Raji (cell line): ENCODE measurements around the gene MDP1.

Source experiments
- POLR2A ChIP-seq: IDR thresholded peaks from 2 replicates; pipeline ENCODE4 v1.6.1; 2011; ENCODE audit warnings: low read depth, low read length, control low read depth; ENCODE audit not compliant: insufficient read depth

The MDP1 gene

GRCh38 chr14:24215495-24216344 is at the start of gene MDP1:
MDP1 (minus strand) TSS chr14:24216066; CDS start chr14:24215955, 111 bp downstream.
- TF ChIP-seq POLR2A, result peak; percentile 94

DNA sequence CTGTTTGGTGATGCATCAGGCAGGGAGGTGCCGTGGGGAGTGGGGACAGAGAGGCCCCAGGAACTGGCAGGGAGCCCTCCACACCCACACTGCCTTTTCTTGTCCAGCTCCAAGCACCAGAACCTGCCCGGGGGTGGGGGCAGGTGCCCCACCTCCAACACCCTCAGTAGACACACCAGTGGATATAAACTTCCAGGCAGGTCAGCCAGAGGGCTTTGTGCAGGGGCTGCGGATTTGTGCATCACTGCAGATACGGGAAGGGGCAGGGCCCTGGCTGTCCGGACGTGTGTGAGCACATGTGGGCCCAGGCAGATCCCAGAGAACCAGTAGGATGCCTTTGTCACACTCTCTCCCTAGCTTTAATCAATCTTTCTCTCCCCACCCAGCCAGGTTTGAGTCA is 48.4 kb upstream of the MDP1 start:
- TF ChIP-seq POLR2A, result no peak

- TF ChIP-seq POLR2A, result no peak
Measured at GRCh38 chr14:24263848-24264247, 48.0 kb upstream of the MDP1 start.

DNA sequence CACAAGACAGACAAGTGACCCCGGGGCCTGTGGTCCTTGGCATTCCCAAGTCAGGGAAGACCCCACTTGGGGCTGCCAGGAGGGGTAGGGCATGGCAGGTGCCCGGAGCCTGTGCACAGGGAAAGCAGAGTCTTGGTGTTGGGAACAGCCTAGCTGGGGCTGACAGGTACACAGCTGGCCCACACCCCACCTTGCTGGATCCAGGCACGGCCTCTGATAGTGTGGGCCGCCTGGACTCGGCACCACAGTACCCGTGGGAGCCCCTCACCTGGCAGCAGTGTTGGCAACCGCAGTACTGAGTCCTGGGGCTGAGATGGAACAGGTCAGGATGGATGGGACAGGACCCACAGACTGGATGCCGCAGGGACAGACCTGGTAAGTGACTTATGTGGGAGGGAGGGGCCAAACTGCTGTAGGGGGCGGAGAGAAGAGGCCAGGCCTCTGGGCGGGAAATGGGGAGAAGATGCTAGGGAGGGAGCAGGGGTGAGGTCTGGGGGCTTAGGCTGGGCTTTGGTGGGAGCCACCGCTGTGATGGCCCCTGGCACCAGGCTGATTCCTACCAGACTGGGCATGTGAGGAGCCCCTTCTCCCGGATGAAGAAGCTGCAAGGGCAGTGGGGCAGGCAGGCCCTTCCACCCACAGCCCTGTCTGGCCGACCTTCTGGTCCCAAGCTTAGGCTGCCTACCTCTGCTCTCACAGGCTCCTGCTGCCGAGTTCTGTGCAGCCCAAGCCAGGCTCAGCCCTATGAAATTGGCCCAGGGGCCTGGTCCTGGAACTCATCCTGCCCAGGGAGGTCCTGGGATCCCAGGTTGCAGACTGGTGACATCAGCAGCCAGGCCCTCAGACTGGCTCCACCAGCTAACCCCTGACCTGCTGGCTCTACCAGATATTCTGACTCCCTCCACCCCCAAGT is 47.2 kb upstream of the MDP1 start, which contains the start of gene TGM1:
Gene TGM1 (minus strand): TSS at position 357 of the 913 bp plus-strand sequence. CDS start 825 bp downstream, outside the sequence.
- TF ChIP-seq POLR2A, result no peak

GRCh38 chr14:24261969-24262327 is 46.1 kb upstream of the MDP1 start:
- no peak for TF ChIP-seq POLR2A

DNA sequence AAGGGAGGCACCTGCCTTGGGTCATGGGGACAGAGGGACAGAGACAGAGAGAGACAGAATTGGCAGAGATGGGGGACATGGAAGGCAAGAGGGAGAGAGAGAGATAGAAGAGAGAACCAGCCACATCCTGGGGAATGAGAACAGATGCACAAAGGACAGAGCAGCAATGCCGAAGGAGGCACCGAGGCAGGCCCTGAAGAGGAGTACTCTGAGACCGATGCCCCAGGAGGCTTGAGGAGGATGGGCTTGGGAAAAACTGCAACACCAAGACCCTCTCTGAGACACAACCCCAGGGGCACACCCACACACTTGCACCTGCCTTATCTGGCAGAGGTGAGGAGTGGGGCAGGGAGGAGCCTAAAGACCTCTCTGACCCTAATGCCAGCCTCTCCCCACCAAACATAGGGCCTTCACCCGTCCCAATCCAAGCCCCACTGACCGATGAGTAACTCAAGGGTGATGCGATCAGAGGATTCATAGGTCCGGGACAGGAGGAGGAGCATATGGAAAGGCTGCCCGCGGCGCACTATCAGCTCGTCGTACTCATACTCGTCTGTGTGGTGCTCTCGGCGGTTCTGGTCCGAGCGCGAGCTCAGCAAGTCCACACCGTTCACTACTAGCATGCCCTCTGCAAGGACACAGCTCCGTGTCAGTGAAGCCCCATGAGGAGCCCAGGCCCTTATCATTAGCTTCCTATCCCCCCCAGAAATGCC is 45.5 kb upstream of the MDP1 start:
- TF ChIP-seq POLR2A, result no peak

GRCh38 chr14:24260780-24261157 is 44.9 kb upstream of the MDP1 start:
- TF ChIP-seq POLR2A, result no peak

DNA sequence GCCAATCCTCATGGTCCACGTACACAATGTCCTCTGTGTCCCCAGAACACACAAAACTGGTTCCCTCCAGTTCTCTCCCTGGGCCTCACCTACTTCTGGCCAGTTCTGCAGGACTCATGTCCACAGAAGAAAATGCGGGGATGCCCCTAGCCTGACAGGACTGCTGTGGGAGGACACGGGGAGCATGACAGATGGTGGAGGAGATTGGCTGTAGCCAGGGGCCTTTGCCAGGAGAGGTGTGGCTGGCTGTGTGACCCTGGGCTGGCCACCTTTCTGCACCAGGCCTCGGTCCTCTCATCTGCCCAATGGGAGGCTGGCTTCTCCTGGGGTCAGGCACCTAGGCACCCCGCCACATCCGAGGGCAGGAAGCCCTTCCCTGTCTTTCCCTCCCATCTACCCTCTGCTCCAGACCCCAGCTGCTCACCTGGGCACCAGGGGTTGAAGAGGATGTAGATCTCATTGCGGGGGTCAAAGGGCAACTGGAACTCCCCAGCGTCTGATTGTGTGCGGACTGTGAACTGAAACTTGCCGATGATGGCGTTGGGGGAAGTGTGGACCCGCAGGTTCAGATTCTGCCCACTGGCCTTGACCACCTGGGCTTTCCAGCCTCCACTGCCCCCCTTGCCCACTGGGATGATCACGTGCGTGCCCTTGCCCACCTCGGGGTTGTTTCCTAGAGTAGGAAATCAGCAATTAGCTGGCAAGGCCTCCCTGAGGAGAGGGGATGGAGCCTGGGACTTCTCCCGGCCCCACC is 44.3 kb upstream of the MDP1 start:
- TF ChIP-seq POLR2A, result no peak

DNA sequence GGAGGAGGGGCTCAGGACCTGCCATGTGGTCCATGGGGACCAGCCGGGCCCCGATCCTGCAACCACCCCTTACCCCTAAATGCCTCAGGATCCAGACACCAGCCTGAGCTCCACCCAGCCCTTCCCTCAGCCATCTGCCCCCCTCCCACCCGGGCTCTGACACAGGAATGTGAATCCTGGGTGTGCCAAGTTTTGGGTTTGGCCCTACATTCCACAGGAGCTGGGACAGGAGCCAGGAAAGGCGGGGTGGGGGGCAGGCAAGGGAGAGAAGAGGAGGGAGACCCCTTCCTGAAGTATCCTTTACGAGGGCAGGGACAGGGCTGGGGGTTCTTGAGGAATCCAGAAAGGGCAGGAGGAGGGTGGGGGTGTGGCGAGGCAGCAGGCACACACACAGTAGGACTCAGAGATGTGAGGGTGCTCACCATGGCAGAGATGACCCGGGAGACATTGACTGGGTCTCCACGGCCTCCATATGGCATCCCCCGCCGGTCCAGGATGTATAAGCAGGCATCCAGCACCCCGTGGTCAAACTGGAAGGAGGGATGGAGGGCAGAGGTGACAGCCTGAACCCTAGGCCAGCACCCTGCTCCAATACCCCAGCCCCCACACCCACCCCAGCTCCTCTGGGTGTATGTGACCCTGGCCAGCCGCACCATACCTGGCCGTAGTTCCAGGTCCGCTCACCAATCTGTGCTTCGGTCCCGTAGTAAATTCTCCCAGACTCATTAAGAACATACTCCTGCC is 43.6 kb upstream of the MDP1 start:
- TF ChIP-seq POLR2A, result no peak

GRCh38 chr14:24258548-24259265 is 42.8 kb upstream of the MDP1 start:
- TF ChIP-seq POLR2A, result no peak

DNA sequence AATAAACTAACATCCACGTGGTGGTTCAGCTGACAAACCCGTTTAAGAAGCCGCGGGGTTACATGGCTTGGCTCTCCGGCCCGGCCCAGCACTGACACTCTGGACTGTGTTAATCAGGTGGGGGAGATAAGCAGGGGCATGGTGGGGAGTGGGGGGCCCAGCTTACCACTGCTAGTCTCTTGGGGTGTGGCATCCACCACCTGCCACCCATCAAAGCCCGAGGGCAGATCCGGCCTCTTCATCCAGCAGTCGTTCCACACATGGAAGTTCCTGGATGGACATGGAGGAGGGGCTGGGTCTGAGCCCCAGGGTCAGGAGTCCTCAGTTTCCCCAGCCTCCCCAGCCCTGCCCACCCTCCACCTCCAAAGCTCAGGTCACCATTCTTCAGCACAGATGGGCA is 42.3 kb upstream of the MDP1 start:
- TF ChIP-seq POLR2A, result no peak

DNA sequence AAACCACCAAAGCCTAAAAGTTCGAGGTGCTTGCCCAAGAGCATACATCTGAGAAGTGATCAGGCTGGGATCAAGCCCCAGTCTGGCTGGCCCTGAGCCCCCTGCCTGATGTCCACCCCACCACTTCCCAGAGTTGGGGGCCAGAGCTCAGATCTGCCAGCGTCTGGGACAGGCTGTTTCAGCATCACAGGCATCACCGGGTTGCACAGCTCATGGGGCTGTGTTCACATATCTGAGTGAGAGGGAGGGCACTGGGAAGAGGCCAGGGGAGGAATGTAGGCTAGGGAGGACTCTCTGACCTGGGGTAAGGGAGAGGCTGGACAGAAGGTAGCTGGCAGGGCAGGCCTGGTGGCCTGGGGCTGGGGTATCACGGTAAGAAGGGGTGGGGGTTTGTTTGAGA is 41.1 kb upstream of the MDP1 start:
- TF ChIP-seq POLR2A, result no peak
